ENCODE measurements around the gene CXorf65. TPM values are rescaled to one million over a fixed set of nuclear protein-coding genes. Genes with fewer than 3 reads are reported as not detected.

Gene CXorf65
- 1 to 10 TPM in 3 of 6 donors, not detected in 3; 1.0 to 3.6 (median 3.3) TPM for total RNA-seq

GRCh38 chrX:71106427-71106826, at the start of gene CXorf65:
Gene CXorf65 (minus strand): TSS chrX:71106740. CDS start chrX:71106556, 184 bp downstream.
- Histone ChIP-seq H3K27ac (no peak within 1 kb of the TSS), H3K4me3 (no peak within 1 kb of the TSS), H3K36me3 (no peaks in the 10 kb centered on the region), H3K27me3 (no peaks in the 10 kb centered on the region), H3K4me1 (peaks cover 3 to 20% (median 7%) of the 10 kb centered on the region in 4 donors), H3K9me3 (no peaks in the 10 kb centered on the region)
- ATAC-seq (ENCODE audit: low FRiP score in 2 of 2) (no peak), DNase-seq (no peak)
- 71% methylated on average over 1 of the region's 1 CpG; no CpG with 5 or more reads in 1 of the 2 donors for WGBS, 2 donors
- TF ChIP-seq POLR2AphosphoS5 (IDR thresholded peaks at IDR 0.05) (no peak), POLR2A (IDR thresholded peaks at IDR 0.05) (no peak), CTCF (IDR thresholded peaks at IDR 0.05) (no peak), EP300 (IDR thresholded peaks at IDR 0.05) (no peak)

- H3K4me3 ChIP-seq = no peak overlapping the region
- no peak for TF ChIP-seq CTCF (IDR thresholded peaks at IDR 0.05)
- 43 to 60% methylated on average over 1 to 3 of the region's 3 CpGs for WGBS, 2 donors
- H3K4me1 ChIP-seq = no peaks in the 10 kb centered on the region
- DNase-seq = no peak
- H3K9me3 ChIP-seq = no peaks in the 10 kb centered on the region
- H3K27ac ChIP-seq = no peak overlapping the region
- ATAC-seq (ENCODE audit: low FRiP score in 2 of 2) = no peak
- no peaks in the 10 kb centered on the region for H3K36me3 ChIP-seq
- H3K27me3 ChIP-seq = no peaks in the 10 kb centered on the region
These were observed 48.1 kb upstream of the CXorf65 start for GRCh38 chrX:71154641-71155040.

GRCh38 chrX:71154196-71154595, 47.7 kb upstream of the CXorf65 start:
- no peaks in the 10 kb centered on the region for H3K4me1 ChIP-seq
- H3K9me3 ChIP-seq = no peaks in the 10 kb centered on the region
- 92 to 100% methylated on average over 1 to 6 of the region's 7 CpGs for WGBS, 2 donors
- no peak overlapping the region for H3K4me3 ChIP-seq
- no peak overlapping the region for H3K27ac ChIP-seq
- no peak for TF ChIP-seq EP300 (IDR thresholded peaks at IDR 0.05)
- TF ChIP-seq CTCF (IDR thresholded peaks at IDR 0.05) = no peak
- no peak for TF ChIP-seq POLR2A (IDR thresholded peaks at IDR 0.05)
- no peak for TF ChIP-seq POLR2AphosphoS5 (IDR thresholded peaks at IDR 0.05)
- no peak for ATAC-seq (ENCODE audit: low FRiP score in 2 of 2)
- H3K27me3 ChIP-seq = no peaks in the 10 kb centered on the region
- no peak for DNase-seq
- H3K36me3 ChIP-seq = no peaks in the 10 kb centered on the region

- DNase-seq (no peak), ATAC-seq (ENCODE audit: low FRiP score in 2 of 2) (no peak)
- H3K27me3 ChIP-seq = no peaks in the 10 kb centered on the region
- H3K4me1 ChIP-seq = no peaks in the 10 kb centered on the region
- H3K4me3 ChIP-seq = no peak overlapping the region
- TF ChIP-seq EP300 (IDR thresholded peaks at IDR 0.05) = no peak
- TF ChIP-seq POLR2A (IDR thresholded peaks at IDR 0.05) = no peak
- TF ChIP-seq CTCF (IDR thresholded peaks at IDR 0.05) = no peak
- no peak for TF ChIP-seq POLR2AphosphoS5 (IDR thresholded peaks at IDR 0.05)
- H3K27ac ChIP-seq = no peak overlapping the region
- 78% methylated on average over 7 of the region's 7 CpGs; no CpG with 5 or more reads in 1 of the 2 donors for WGBS, 2 donors
- H3K36me3 ChIP-seq = no peaks in the 10 kb centered on the region
- H3K9me3 ChIP-seq = no peaks in the 10 kb centered on the region
These were observed 44.8 kb upstream of the CXorf65 start for GRCh38 chrX:71151366-71151765.

- no peaks in the 10 kb centered on the region for H3K9me3 ChIP-seq
- WGBS, 2 donors = 82% methylated on average over 8 of the region's 8 CpGs; no CpG with 5 or more reads in 1 of the 2 donors
- H3K27ac ChIP-seq = no peak overlapping the region
- H3K27me3 ChIP-seq = peaks cover 0 to 4% (median 0%) of the 10 kb centered on the region in 4 donors
- DNase-seq (no peak), ATAC-seq (ENCODE audit: low FRiP score in 2 of 2) (no peak)
- H3K4me1 ChIP-seq = peaks cover 0 to 16% (median 2%) of the 10 kb centered on the region in 4 donors
- no peaks in the 10 kb centered on the region for H3K36me3 ChIP-seq
- no peak for TF ChIP-seq CTCF (IDR thresholded peaks at IDR 0.05)
- TF ChIP-seq POLR2A (IDR thresholded peaks at IDR 0.05) = no peak
- no peak for TF ChIP-seq POLR2AphosphoS5 (IDR thresholded peaks at IDR 0.05)
- TF ChIP-seq EP300 (IDR thresholded peaks at IDR 0.05) = no peak
- no peak overlapping the region for H3K4me3 ChIP-seq
These were observed 41.7 kb upstream of the CXorf65 start for GRCh38 chrX:71148278-71148663.

Data from upper lobe of left lung (tissue), 6 donors.